HepG2 (cell line): Measurements from ENCODE around the gene EVI5. TPM values are rescaled to one million over a fixed set of nuclear protein-coding genes. Genes with fewer than 3 reads are reported as not detected.
A peak's percentile ranks its signal among the peaks of the same experiment; 100 is the strongest.

Source experiments
- AHR ChIP-seq: IDR thresholded peaks from 2 replicates; pipeline ENCODE4 v1.6.1; 2018; ENCODE audit warnings: missing genetic modification reagents, missing compliant biosample characterization
- EEA1 ChIP-seq: sonication (generic); formaldehyde crosslinking; IDR thresholded peaks from 2 replicates; pipeline ENCODE4 v1.5.1; 2020; ENCODE audit warnings: mild to moderate bottlenecking, missing genetic modification reagents, borderline replicate concordance
- GRHL1 ChIP-seq: sonication (generic); formaldehyde crosslinking; conservative IDR thresholded peaks from 2 replicates; pipeline ENCODE4 v1.8.0; 2022; ENCODE audit warnings: missing genetic modification reagents
- HNF1A ChIP-seq, 2 experiments: sonication (generic) in 1 of 2; formaldehyde crosslinking in 1 of 2; IDR thresholded peaks; 2 replicates each; pipeline versions ENCODE4 v1.4.0 to v1.6.1; 2016 to 2020; ENCODE audit warnings: borderline replicate concordance in 1 of 2, low read depth in 1 of 2, mild to moderate bottlenecking in 1 of 2, missing genetic modification reagents in 1 of 2
- MZF1 ChIP-seq: sonication (generic); formaldehyde crosslinking; IDR thresholded peaks from 2 replicates; pipeline ENCODE4 v1.8.1; 2023; ENCODE audit warnings: mild to moderate bottlenecking, missing genetic modification reagents, borderline replicate concordance
- POLR2AphosphoS5 ChIP-seq: IDR thresholded peaks from 2 replicates; pipeline ENCODE4 v1.6.1; 2012; ENCODE audit warnings: low read depth, low read length
- POLR2G ChIP-seq: fragments of 200-400 bp; formaldehyde crosslinking; IDR thresholded peaks from 2 replicates; pipeline ENCODE4 v1.6.1; 2018; ENCODE audit warnings: mild to moderate bottlenecking, low read depth, low read length, moderate library complexity
- PRDM10 ChIP-seq: sonication (generic); formaldehyde crosslinking; IDR thresholded peaks from 2 replicates; pipeline ENCODE4 v1.4.0; 2020; ENCODE audit warnings: low read depth, missing genetic modification reagents
- SP5 ChIP-seq: IDR thresholded peaks from 2 replicates; pipeline ENCODE4 v1.6.1; 2016; ENCODE audit warnings: low read depth, borderline replicate concordance
- ZBTB2 ChIP-seq: sonication (generic); formaldehyde crosslinking; IDR thresholded peaks from 2 replicates; pipeline ENCODE4 v1.8.0; 2022; ENCODE audit warnings: low read depth, missing genetic modification reagents
- ZBTB21 ChIP-seq: sonication (generic); formaldehyde crosslinking; IDR thresholded peaks from 2 replicates; pipeline ENCODE4 v1.4.0; 2020; ENCODE audit warnings: missing genetic modification reagents
- ZNF547 ChIP-seq: sonication (generic); formaldehyde crosslinking; IDR thresholded peaks from 2 replicates; pipeline ENCODE4 v1.5.1; 2020; ENCODE audit warnings: mild to moderate bottlenecking, missing genetic modification reagents
- ZNF549 ChIP-seq: sonication (generic); formaldehyde crosslinking; IDR thresholded peaks from 2 replicates; pipeline ENCODE4 v1.5.0; 2020; ENCODE audit warnings: missing genetic modification reagents
- ZNF552 ChIP-seq: sonication (generic); formaldehyde crosslinking; IDR thresholded peaks from 2 replicates; pipeline ENCODE4 v1.9.0; 2022; ENCODE audit warnings: missing genetic modification reagents, mild to moderate bottlenecking, borderline replicate concordance
- ZNF607 ChIP-seq: sonication (generic); formaldehyde crosslinking; IDR thresholded peaks from 2 replicates; pipeline ENCODE4 v1.5.1; 2020; ENCODE audit warnings: missing genetic modification reagents, mild to moderate bottlenecking, borderline replicate concordance
- ZNF678 ChIP-seq: sonication (generic); formaldehyde crosslinking; IDR thresholded peaks from 2 replicates; pipeline ENCODE4 v1.4.0; 2020; ENCODE audit warnings: mild to moderate bottlenecking, missing genetic modification reagents
- ZNF773 ChIP-seq: sonication (generic); formaldehyde crosslinking; IDR thresholded peaks from 2 replicates; pipeline ENCODE4 v1.4.0; 2020; ENCODE audit warnings: missing genetic modification reagents, borderline replicate concordance
- polyA plus RNA-seq, 8 experiments: library from polyadenylated mRNA; depleted of rRNA in 3 of 8; stranded (reverse) in 7 of 8; unstranded in 1 of 8; fragments of >200 nt; fragmentation: Illumina TruSeq in 4 of 8; extraction: Trizol in 4 of 8; gene quantifications; 2 replicates each; pipeline versions ENCODE4 v1.2.1 to v1.2.3, GENCODE V29; 2011 to 2016; ENCODE audit warnings: low read depth in 4 of 8, missing spikeins in 1 of 8, mixed read lengths in 1 of 8; ENCODE audit not compliant: insufficient read depth in 1 of 8
- total RNA-seq, 5 experiments: library from RNA; depleted of rRNA; stranded (reverse); fragments of >200 nt; fragmentation: Illumina TruSeq; extraction: Trizol; gene quantifications; 2 replicates each; pipeline ENCODE4 v1.2.3, GENCODE V29; 2016; ENCODE audit warnings: low read depth in 1 of 5

The EVI5 gene
- total and polyA plus RNA-seq, 2 of the 13 experiments (the other 11 are each of a cell fraction or from before 2014, with no cell fraction given) = 4.0 to 12.6 TPM

- TF ChIP-seq PRDM10 (CRISPR knock-in tag) = no peak; the same call in 1 of the 2 replicates
- no peak for TF ChIP-seq SP5 (CRISPR knock-in tag)
- no peak for TF ChIP-seq ZNF547
- TF ChIP-seq HNF1A (IDR thresholded peaks at IDR 0.05; ENCODE audit: low read depth) = no peak
- no peak for TF ChIP-seq HNF1A (CRISPR knock-in tag; IDR thresholded peaks at IDR 0.05; ENCODE audit: borderline replicate concordance)
- peak; percentile 36; the same call in 1 of the 2 replicates for TF ChIP-seq POLR2AphosphoS5
- TF ChIP-seq ZBTB21 (CRISPR knock-in tag) = no peak
- TF ChIP-seq ZBTB2 (CRISPR knock-in tag) = no peak
- TF ChIP-seq ZNF552 = no peak
- no peak for TF ChIP-seq AHR (CRISPR knock-in tag)
- no peak for TF ChIP-seq GRHL1 (CRISPR knock-in tag)
- 0 out of 2 replicates have a peak, but pooled peaks have one; percentile 44 for TF ChIP-seq ZNF678 (CRISPR knock-in tag)
- TF ChIP-seq ZNF607 = peak; percentile 76
- peak; percentile 67 for TF ChIP-seq POLR2G
- TF ChIP-seq ZNF549 = no peak
- no peak; the same call in 1 of the 2 replicates for TF ChIP-seq EEA1 (CRISPR knock-in tag)
- TF ChIP-seq ZNF773 (CRISPR knock-in tag) = peak; percentile 23; the same call in 1 of the 2 replicates
- no peak for TF ChIP-seq MZF1 (CRISPR knock-in tag)
Measured at GRCh38 chr1:92485381-92486250, 299.3 kb downstream of the EVI5 start (continued).
